ENCODE data around the gene RPRD1B. TPM values are rescaled to one million over a fixed set of nuclear protein-coding genes. Genes with fewer than 3 reads are reported as not detected.

The RPRD1B gene
- total and polyA plus RNA-seq, 2 donors (not counting 3 experiments of a cell fraction or from before 2014, with no cell fraction given), result 13.0 to 29.3 TPM

DNA sequence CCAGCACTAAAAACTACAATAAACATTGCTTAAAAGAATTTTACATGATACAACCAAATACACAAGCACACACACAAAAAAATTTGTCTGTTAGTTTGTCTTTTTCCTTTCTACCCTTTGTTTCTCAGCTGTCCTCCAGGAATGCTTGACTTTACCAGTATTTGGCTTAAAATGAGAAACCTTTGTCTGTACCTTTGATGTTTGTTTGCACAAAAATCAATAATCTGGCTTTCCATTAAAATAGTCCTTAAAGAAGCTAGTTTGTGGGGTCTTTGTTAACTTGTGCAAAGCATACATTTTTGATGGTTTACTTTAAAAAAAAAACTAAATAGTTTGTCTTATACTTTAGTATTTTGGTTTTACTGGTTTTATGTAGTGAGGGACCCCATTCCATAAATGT lies 49.3 kb downstream of the RPRD1B start:
- H4K20me1 ChIP-seq (replicated peaks; ENCODE audit: control insufficient read depth, extremely low read depth, insufficient read depth, low read length), result no peaks in the 10 kb centered on the region
- no peak overlapping the region for H3K4me3 ChIP-seq (replicated peaks in 1 of 3; ENCODE audit: insufficient read depth in 1 of 3, low read depth in 1 of 3, low read length in 3 of 3)
- no peaks in the 10 kb centered on the region for H3K27me3 ChIP-seq (ENCODE audit: control insufficient read depth in 2 of 2, insufficient read depth in 2 of 2, low read length in 2 of 2)
- peaks cover 0 to 2% of the 10 kb centered on the region in 2 experiments for H3K36me3 ChIP-seq (ENCODE audit: control insufficient read depth in 2 of 2, extremely low read depth in 1 of 2, insufficient read depth in 2 of 2, low read length in 2 of 2)
- H3K4me2 ChIP-seq (ENCODE audit: insufficient read depth, low read length), result no peak overlapping the region
- dilution Hi-C loops (cut with MboI; ENCODE audit: extremely low pct_ligation_motif_present, low sequenced_read_pairs) (no loop called here), intact Hi-C loops (cut with micrococcal nuclease) (no loop called here)
- POLR2A ChIA-PET, result no interaction called here
- no peak overlapping the region for H2AFZ ChIP-seq (ENCODE audit: low read depth, low read length)
- CTCF ChIA-PET, result interaction anchor here (0.6 to 3.9 kb wide), 9 partner anchors 7 to 139 kb away, joined by 3 to 53 read pairs (median 5); no protein-coding TSS in a partner anchor
- peaks cover 21% of the 10 kb centered on the region for H3K4me1 ChIP-seq (ENCODE audit: control insufficient read depth, extremely low read depth, insufficient read depth, low read length)
- BruUV-seq (replicated peaks), result no TSS peak
- DNase-seq (ENCODE audit: low read depth, low spot score) (no peak), FAIRE-seq (no peak)
- H3K9me3 ChIP-seq (replicated peaks; ENCODE audit: control insufficient read depth, insufficient read depth, low read length), result no peaks in the 10 kb centered on the region
- H3K9ac ChIP-seq (replicated peaks; ENCODE audit: extremely low read depth, insufficient read depth, low read length), result no peak overlapping the region
- no peaks in the 10 kb centered on the region for H3K9me1 ChIP-seq (replicated peaks; ENCODE audit: control insufficient read depth, extremely low read depth, insufficient read depth, low read length)
- H3K27ac ChIP-seq (ENCODE audit: insufficient read depth, low read depth, low read length), result no peak overlapping the region
- H3K79me2 ChIP-seq (ENCODE audit: control insufficient read depth, insufficient read depth, low read length), result peaks cover 19% of the 10 kb centered on the region
- TF ChIP-seq, protein P1, sequence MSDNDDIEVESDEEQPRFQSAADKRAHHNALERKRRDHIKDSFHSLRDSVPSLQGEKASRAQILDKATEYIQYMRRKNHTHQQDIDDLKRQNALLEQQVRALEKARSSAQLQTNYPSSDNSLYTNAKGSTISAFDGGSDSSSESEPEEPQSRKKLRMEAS (IDR thresholded peaks at IDR 0.05; ENCODE audit: insufficient read depth, insufficient read length), result no peak

DNA sequence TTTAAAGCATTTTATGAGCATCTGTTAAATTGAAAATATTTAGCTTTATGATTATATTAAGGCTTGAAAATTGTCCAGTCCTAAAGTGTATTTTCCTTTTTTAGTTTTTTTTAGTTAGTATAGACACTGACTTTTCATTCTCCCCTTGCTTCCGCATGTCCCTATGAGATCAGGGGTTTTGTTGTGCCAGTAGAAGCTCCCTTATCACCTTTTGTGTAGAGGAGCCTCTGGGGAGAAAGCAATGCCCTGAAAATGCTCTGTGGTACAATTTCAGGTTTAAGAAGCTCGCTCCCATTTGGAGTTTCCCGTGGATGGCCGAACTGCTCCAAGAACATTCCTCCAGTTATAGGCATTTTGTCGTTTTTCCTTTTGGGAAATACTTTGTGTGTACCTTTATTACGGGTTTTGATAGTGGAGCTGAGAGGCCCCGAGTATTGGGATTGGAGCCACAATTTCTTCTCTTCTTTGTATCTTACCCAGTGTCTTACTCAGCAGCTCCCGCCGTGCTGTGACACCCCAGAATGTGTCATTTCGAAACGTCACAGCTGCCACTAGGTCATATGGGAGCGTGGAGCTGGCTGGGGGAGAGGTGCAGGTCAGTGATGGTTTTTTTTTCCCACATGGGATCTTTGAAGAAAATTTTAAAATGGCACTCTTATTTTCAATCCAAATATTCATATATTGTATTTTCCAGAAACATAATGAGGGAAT lies 49.9 kb downstream of the RPRD1B start:
- H3K4me2 ChIP-seq (ENCODE audit: insufficient read depth, low read length), result no peak overlapping the region
- peak overlapping the region; percentile 53 for H3K9ac ChIP-seq (replicated peaks; ENCODE audit: extremely low read depth, insufficient read depth, low read length)
- no peaks in the 10 kb centered on the region for H3K36me3 ChIP-seq (ENCODE audit: control insufficient read depth in 2 of 2, extremely low read depth in 1 of 2, insufficient read depth in 2 of 2, low read length in 2 of 2)
- ChIA-PET CTCF (interaction anchor here (0.6 to 3.9 kb wide), 11 partner anchors 8 to 138 kb away, joined by 3 to 53 read pairs (median 3); no protein-coding TSS in a partner anchor), POLR2A (no interaction called here)
- DNase-seq (ENCODE audit: low read depth, low spot score) (no peak), FAIRE-seq (no peak)
- H3K4me3 ChIP-seq (replicated peaks in 1 of 3; ENCODE audit: insufficient read depth in 1 of 3, low read depth in 1 of 3, low read length in 3 of 3), result no peak overlapping the region
- BruUV-seq (replicated peaks), result no TSS peak
- no peaks in the 10 kb centered on the region for H3K27me3 ChIP-seq (ENCODE audit: control insufficient read depth in 2 of 2, insufficient read depth in 2 of 2, low read length in 2 of 2)
- dilution Hi-C loops (cut with MboI; ENCODE audit: extremely low pct_ligation_motif_present, low sequenced_read_pairs) (no loop called here), intact Hi-C loops (cut with micrococcal nuclease) (loop anchor here (1.0 to 2.0 kb wide), 4 partner anchors 10 to 75 kb away; no protein-coding TSS in a partner anchor)
- H3K9me1 ChIP-seq (replicated peaks; ENCODE audit: control insufficient read depth, extremely low read depth, insufficient read depth, low read length), result no peaks in the 10 kb centered on the region
- peak overlapping the region; percentile 63 for H3K27ac ChIP-seq (ENCODE audit: insufficient read depth, low read depth, low read length)
- H3K9me3 ChIP-seq (replicated peaks; ENCODE audit: control insufficient read depth, insufficient read depth, low read length), result no peaks in the 10 kb centered on the region
- H3K79me2 ChIP-seq (ENCODE audit: control insufficient read depth, insufficient read depth, low read length), result peaks cover 19% of the 10 kb centered on the region
- TF ChIP-seq GATA2 (IDR thresholded peaks at IDR 0.05; ENCODE audit: insufficient read depth, insufficient read length, low read depth, low read length), result no peak
- no peak for TF ChIP-seq MYC (IDR thresholded peaks at IDR 0.05; ENCODE audit: low read depth, low read length)
- TF ChIP-seq EZH2 (IDR thresholded peaks at IDR 0.05; ENCODE audit: borderline replicate concordance, low read depth, low read length, severe bottlenecking), result no peak
- TF ChIP-seq, protein P1 (IDR thresholded peaks at IDR 0.05; ENCODE audit: insufficient read depth, insufficient read length), result no peak
- no peak for TF ChIP-seq CTCF (IDR thresholded peaks at IDR 0.05; ENCODE audit: extremely low read depth in 1 of 2, insufficient read depth in 1 of 2, low read depth in 1 of 2, low read length in 2 of 2)
- TF ChIP-seq POLR2A (IDR thresholded peaks at IDR 0.05; ENCODE audit: low read depth, low read length), result no peak
- TF ChIP-seq POLR2AphosphoS5 (IDR thresholded peaks at IDR 0.05; ENCODE audit: insufficient read depth, low read depth, low read length), result no peak
- no peak for TF ChIP-seq JUN (IDR thresholded peaks at IDR 0.05; ENCODE audit: borderline replicate concordance, insufficient read depth, insufficient read length, low read depth)
- no peak for TF ChIP-seq FOS (IDR thresholded peaks at IDR 0.05; ENCODE audit: borderline replicate concordance, insufficient read depth, low read length)
- no peaks in the 10 kb centered on the region for H4K20me1 ChIP-seq (replicated peaks; ENCODE audit: control insufficient read depth, extremely low read depth, insufficient read depth, low read length)
- peaks cover 21% of the 10 kb centered on the region for H3K4me1 ChIP-seq (ENCODE audit: control insufficient read depth, extremely low read depth, insufficient read depth, low read length)
- no peak overlapping the region for H2AFZ ChIP-seq (ENCODE audit: low read depth, low read length)
